Colonic mucosa (tissue), 4 donors: ENCODE results near the gene CAPN3. TPM values are rescaled to one million over a fixed set of nuclear protein-coding genes. Genes with fewer than 3 reads are reported as not detected.

ENCODE experiments used
- DNase-seq: peaks from one replicate; pipeline ENCODE4 v3.0.0-alpha.2; 2020
- H3K27ac ChIP-seq: fragments of 200-600 bp; one replicate; pipeline ENCODE4 v1.8.0; 2021
- H3K27me3 ChIP-seq: fragments of 200-600 bp; one replicate; pipeline ENCODE4 v1.8.0; 2021
- H3K36me3 ChIP-seq: fragments of 200-600 bp; one replicate; pipeline ENCODE4 v1.8.0; 2021
- H3K4me1 ChIP-seq: fragments of 200-600 bp; one replicate; pipeline ENCODE4 v1.8.0; 2021; ENCODE audit warnings: mild to moderate bottlenecking
- H3K4me3 ChIP-seq: fragments of 200-600 bp; one replicate; pipeline ENCODE4 v1.8.0; 2021
- H3K9ac ChIP-seq, 2 donors: one replicate each; pipeline ENCODE4 v1.7.0; 2013; ENCODE audit warnings: control low read depth in 2 of 2, low read depth in 2 of 2, low read length in 2 of 2
- H3K9me3 ChIP-seq: fragments of 200-600 bp; one replicate; pipeline ENCODE4 v1.8.0; 2021
- intact Hi-C: fragments of 100-400 bp; cut with DNase I; formaldehyde crosslinking; loops from one replicate; pipeline ENCODE4 v1.14.1; 2022
- total RNA-seq, 2 donors: library from RNA; stranded (reverse); fragmentation: NEBNext Ultra II Directional in 1 of 2; extraction: Animal tissue kit (Norgen Biotek cat#: 25700) in 1 of 2; gene quantifications; one replicate each; pipeline ENCODE4 v1.2.1, GENCODE V29; 2021
- TF ChIP-seq, protein P1 (sequence below): fragments of 200-600 bp; IDR thresholded peaks from one replicate; pipeline ENCODE4 v1.8.0; 2022; ENCODE audit warnings: antibody characterized with exemption, mild to moderate bottlenecking
- donor health status: healthy.
- donor health status: DM: no; HTN: no; CAD: no.
- donor health status: DM: no; HTN: no; CAD: no.

The CAPN3 gene
- total RNA-seq, 2 donors from 2014 or later, result 6.8 TPM

DNA sequence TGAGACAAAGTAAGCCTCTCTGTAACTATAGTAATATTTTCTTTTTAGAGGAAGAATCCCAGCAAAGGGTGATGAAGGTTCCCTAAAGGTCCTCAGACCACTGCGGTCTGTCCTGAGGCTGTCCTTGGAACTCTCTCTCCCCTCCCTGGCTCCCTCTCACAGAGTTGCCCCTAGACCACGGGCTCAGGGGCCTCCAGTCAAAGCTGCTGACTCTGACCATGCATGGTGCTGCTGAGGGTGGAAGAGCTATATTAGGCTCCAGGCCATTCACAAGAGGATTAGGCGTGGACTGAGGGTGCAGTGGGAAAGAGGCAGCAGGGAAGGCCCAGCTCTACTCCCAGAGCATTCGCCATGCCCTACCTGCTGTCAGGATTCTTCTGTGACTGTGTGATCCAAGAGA is 14.6 kb downstream of the CAPN3 start:
- TF ChIP-seq, protein P1, sequence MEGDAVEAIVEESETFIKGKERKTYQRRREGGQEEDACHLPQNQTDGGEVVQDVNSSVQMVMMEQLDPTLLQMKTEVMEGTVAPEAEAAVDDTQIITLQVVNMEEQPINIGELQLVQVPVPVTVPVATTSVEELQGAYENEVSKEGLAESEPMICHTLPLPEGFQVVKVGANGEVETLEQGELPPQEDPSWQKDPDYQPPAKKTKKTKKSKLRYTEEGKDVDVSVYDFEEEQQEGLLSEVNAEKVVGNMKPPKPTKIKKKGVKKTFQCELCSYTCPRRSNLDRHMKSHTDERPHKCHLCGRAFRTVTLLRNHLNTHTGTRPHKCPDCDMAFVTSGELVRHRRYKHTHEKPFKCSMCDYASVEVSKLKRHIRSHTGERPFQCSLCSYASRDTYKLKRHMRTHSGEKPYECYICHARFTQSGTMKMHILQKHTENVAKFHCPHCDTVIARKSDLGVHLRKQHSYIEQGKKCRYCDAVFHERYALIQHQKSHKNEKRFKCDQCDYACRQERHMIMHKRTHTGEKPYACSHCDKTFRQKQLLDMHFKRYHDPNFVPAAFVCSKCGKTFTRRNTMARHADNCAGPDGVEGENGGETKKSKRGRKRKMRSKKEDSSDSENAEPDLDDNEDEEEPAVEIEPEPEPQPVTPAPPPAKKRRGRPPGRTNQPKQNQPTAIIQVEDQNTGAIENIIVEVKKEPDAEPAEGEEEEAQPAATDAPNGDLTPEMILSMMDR, result no peak
- no peak overlapping the region for H3K27ac ChIP-seq
- no peaks in the 10 kb centered on the region for H3K36me3 ChIP-seq
- no peak for DNase-seq
- H3K9ac ChIP-seq, result no peak overlapping the region
- H3K9me3 ChIP-seq, result no peaks in the 10 kb centered on the region
- intact Hi-C loops, result no loop called here
- H3K27me3 ChIP-seq, result no peaks in the 10 kb centered on the region
- H3K4me1 ChIP-seq, result no peaks in the 10 kb centered on the region
- no peak overlapping the region for H3K4me3 ChIP-seq

DNA sequence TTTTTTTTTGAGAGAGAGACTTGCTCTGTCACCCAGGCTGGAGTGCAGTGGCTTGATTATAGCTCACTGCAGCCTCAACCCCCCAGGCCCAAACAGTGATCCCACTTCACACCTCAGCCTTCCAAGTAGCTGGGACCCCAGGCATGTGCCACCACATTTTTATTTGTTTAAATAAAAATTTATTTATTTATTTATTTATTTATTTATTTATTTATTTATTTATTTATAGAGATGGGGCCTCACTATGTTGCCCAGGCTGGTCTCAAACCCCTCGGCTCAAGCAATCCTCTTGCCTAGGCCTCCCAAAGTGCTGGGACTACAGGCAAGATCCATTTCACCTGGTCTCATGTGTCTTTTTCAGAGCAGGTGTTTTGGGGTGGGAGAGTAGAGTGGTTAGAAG is 15.5 kb downstream of the CAPN3 start:
- H3K27me3 ChIP-seq, result no peaks in the 10 kb centered on the region
- TF ChIP-seq, protein P1, result no peak
- H3K9me3 ChIP-seq, result no peaks in the 10 kb centered on the region
- no peaks in the 10 kb centered on the region for H3K4me1 ChIP-seq
- H3K36me3 ChIP-seq, result no peaks in the 10 kb centered on the region
- H3K4me3 ChIP-seq, result no peak overlapping the region
- no peak for DNase-seq
- no peak overlapping the region for H3K27ac ChIP-seq
- intact Hi-C loops, result no loop called here
- H3K9ac ChIP-seq, result no peak overlapping the region

DNA sequence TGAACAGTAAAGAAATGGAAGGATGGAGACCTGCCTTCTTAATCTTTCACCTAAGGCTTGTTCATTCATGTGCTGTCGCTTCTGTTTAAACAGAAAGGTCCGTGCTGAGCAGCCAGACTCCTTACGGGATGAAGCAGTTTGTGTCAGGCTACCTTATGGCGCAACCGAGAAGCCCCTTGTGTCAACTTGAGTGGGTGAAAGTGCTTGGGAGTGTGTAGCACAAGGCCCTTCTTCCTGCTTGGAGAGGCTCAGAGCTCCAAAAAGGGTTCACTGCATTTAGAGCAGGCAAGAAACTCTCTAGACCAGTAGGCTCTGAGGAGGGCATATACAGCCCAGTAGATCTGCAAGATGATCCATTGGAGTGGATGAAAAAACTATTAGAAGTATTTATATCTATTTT is 16.0 kb downstream of the CAPN3 start:
- no peak for DNase-seq
- TF ChIP-seq, protein P1, result no peak
- H3K27ac ChIP-seq, result no peak overlapping the region
- H3K36me3 ChIP-seq, result no peaks in the 10 kb centered on the region
- H3K9me3 ChIP-seq, result no peaks in the 10 kb centered on the region
- no peak overlapping the region for H3K4me3 ChIP-seq
- H3K27me3 ChIP-seq, result no peaks in the 10 kb centered on the region
- H3K4me1 ChIP-seq, result no peaks in the 10 kb centered on the region
- intact Hi-C loops, result no loop called here
- no peak overlapping the region for H3K9ac ChIP-seq

DNA sequence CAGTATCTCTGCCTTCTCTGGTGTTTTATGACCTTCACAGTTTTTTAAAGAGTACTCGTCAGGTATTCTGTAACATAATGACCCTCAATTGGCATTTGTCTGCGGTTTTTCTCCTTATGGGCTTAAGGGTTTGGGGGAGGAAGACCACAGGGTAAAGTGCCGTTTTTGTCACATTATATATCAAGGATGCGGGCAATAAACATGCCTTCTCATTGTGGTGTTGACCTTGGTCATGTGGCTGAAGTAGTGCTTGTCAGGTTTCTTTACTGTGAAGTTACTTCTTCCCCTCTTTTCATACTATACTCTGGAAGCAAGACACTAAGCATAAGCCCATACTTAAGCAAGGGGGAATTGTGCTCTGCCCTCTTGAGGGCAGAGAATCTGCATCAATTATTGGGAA is 16.6 kb downstream of the CAPN3 start:
- Histone ChIP-seq H3K9me3 (no peaks in the 10 kb centered on the region), H3K4me3 (no peak overlapping the region), H3K36me3 (no peaks in the 10 kb centered on the region), H3K4me1 (no peaks in the 10 kb centered on the region), H3K9ac (no peak overlapping the region), H3K27me3 (no peaks in the 10 kb centered on the region), H3K27ac (no peak overlapping the region)
- intact Hi-C loops, result no loop called here
- no peak for DNase-seq
- TF ChIP-seq, protein P1, result no peak

DNA sequence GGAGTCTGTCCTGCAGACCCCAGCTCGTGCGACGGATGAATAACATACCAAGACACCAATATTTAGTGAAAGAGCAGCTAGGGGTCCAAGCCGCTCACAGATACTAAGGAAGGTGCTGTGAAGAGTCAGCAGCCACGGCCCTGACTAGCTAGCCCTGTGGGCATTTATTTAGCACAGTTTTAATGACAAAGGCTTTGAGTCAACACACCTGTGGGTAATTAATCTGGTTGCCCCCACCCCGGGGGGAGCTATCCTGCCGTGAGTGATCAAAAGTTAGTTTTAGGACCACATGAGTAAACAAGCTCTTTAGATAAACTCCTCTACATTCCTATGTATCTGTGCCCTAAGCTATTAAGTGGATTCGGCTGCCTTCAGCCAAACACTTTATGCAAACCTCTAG is 18.7 kb downstream of the CAPN3 start:
- no peak for DNase-seq
- Histone ChIP-seq H3K27ac (no peak overlapping the region), H3K27me3 (no peaks in the 10 kb centered on the region), H3K4me1 (no peaks in the 10 kb centered on the region), H3K4me3 (no peak overlapping the region), H3K9ac (no peak overlapping the region), H3K9me3 (no peaks in the 10 kb centered on the region), H3K36me3 (no peaks in the 10 kb centered on the region)
- intact Hi-C loops, result no loop called here
- TF ChIP-seq, protein P1, result no peak

DNA sequence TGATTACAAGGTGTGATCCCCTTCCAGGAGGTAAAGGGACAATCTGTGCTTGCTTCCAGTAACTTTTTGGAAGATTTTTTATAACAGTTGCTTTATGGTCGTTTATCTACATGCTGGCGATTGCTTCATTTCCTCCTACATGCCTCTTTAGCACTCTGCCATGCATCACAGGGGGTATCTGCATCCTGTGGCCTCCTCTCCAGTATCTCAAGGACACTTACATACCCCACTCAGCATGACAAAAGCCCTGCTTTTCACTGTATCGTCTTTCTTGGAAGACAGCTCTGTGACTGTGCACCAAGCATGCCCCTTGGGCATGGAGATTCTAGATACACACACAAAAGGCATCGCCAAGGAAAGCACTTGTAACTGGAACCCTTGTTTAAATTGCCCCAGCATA is 25.3 kb downstream of the CAPN3 start:
- no peaks in the 10 kb centered on the region for H3K27me3 ChIP-seq
- H3K9ac ChIP-seq, result no peak overlapping the region
- TF ChIP-seq, protein P1, result no peak
- intact Hi-C loops, result no loop called here
- H3K4me3 ChIP-seq, result no peak overlapping the region
- no peaks in the 10 kb centered on the region for H3K36me3 ChIP-seq
- H3K9me3 ChIP-seq, result no peaks in the 10 kb centered on the region
- DNase-seq, result no peak
- H3K27ac ChIP-seq, result no peak overlapping the region
- no peaks in the 10 kb centered on the region for H3K4me1 ChIP-seq
